Lower lobe of right lung (tissue), 2 donors: Measurements from ENCODE around the gene KCNN3. TPM values are rescaled to one million over a fixed set of nuclear protein-coding genes. Genes with fewer than 3 reads are reported as not detected.

Experiments used
- ATAC-seq, 2 donors: fragments of 200-7000 bp; cut with Tn5 transposase; one replicate each; pipeline ENCODE4 v1.9.1; 2020 to 2022; ENCODE audit warnings: mild to moderate bottlenecking in 2 of 2, moderate library complexity in 2 of 2
- DNase-seq: peaks from one replicate; pipeline ENCODE4 v3.0.0-alpha.2; 2020
- H3K27ac ChIP-seq: fragments of 200-600 bp; one replicate; pipeline ENCODE4 v1.8.0; 2022
- H3K27me3 ChIP-seq: fragments of 200-600 bp; one replicate; pipeline ENCODE4 v1.8.0; 2022; ENCODE audit warnings: low read depth
- H3K36me3 ChIP-seq: fragments of 200-600 bp; one replicate; pipeline ENCODE4 v1.8.0; 2022; ENCODE audit warnings: mild to moderate bottlenecking
- H3K4me1 ChIP-seq: fragments of 200-600 bp; one replicate; pipeline ENCODE4 v1.8.0; 2022
- H3K4me3 ChIP-seq: fragments of 200-600 bp; one replicate; pipeline ENCODE4 v1.8.0; 2022; ENCODE audit warnings: mild to moderate bottlenecking
- H3K9me3 ChIP-seq: fragments of 200-600 bp; one replicate; pipeline ENCODE4 v1.8.0; 2022
- intact Hi-C: fragments of 100-400 bp; cut with DNase I; formaldehyde crosslinking; loops from one replicate; pipeline ENCODE4 v1.11.0; 2022
- total RNA-seq: library from RNA; stranded (reverse); fragmentation: NEBNext Ultra II Directional; extraction: Animal tissue kit (Norgen Biotek cat#: 25700); gene quantifications from one replicate; pipeline ENCODE4 v1.2.1, GENCODE V29; 2021
- TF ChIP-seq, protein P1 (sequence below): fragments of 200-600 bp; IDR thresholded peaks from one replicate; pipeline ENCODE4 v1.8.0; 2022; ENCODE audit warnings: antibody characterized with exemption, mild to moderate bottlenecking
- donor health status: DM: no; HTN: yes; CAD: no; lungs with severe emphysema.

Gene KCNN3
- total RNA-seq, 1 donor from 2014 or later: 4.4 TPM

GRCh38 chr1:154842635-154843034 lies 27.4 kb downstream of the KCNN3 start:
- ATAC-seq (no peak), DNase-seq (no peak)
- TF ChIP-seq, protein P1, sequence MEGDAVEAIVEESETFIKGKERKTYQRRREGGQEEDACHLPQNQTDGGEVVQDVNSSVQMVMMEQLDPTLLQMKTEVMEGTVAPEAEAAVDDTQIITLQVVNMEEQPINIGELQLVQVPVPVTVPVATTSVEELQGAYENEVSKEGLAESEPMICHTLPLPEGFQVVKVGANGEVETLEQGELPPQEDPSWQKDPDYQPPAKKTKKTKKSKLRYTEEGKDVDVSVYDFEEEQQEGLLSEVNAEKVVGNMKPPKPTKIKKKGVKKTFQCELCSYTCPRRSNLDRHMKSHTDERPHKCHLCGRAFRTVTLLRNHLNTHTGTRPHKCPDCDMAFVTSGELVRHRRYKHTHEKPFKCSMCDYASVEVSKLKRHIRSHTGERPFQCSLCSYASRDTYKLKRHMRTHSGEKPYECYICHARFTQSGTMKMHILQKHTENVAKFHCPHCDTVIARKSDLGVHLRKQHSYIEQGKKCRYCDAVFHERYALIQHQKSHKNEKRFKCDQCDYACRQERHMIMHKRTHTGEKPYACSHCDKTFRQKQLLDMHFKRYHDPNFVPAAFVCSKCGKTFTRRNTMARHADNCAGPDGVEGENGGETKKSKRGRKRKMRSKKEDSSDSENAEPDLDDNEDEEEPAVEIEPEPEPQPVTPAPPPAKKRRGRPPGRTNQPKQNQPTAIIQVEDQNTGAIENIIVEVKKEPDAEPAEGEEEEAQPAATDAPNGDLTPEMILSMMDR: no peak
- no peak overlapping the region for H3K4me3 ChIP-seq
- H3K4me1 ChIP-seq: peaks cover 37% of the 10 kb centered on the region
- no peaks in the 10 kb centered on the region for H3K36me3 ChIP-seq
- H3K27me3 ChIP-seq: no peaks in the 10 kb centered on the region
- H3K27ac ChIP-seq: no peak overlapping the region
- H3K9me3 ChIP-seq: no peaks in the 10 kb centered on the region
- intact Hi-C loops: no loop called here

DNA sequence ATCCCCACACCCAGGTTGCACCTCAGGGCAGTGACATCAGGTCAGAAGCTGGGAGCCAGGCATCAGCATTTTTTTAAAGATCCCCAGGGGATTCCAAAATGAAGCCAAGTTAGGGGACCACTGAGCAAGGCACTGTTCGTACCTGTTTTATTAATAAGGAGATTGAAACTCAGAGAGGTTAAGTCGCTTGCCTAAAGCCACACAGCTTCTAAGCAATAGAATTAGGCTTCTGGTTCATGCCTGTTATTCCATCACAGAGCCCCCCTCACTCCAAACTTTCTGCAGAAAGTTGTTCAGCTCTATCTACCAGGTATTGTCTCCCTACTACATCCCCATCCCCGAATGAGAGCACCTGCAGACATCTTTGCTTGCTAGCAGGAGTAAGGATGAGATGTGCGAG lies 28.7 kb downstream of the KCNN3 start:
- Histone ChIP-seq H3K27ac (no peak overlapping the region), H3K9me3 (no peaks in the 10 kb centered on the region), H3K27me3 (no peaks in the 10 kb centered on the region), H3K4me3 (no peak overlapping the region), H3K4me1 (peaks cover 41% of the 10 kb centered on the region), H3K36me3 (no peaks in the 10 kb centered on the region)
- ATAC-seq (no peak), DNase-seq (no peak)
- TF ChIP-seq, protein P1: no peak
- intact Hi-C loops: no loop called here

GRCh38 chr1:154840269-154841176 lies 29.6 kb downstream of the KCNN3 start:
- ATAC-seq (no peak), DNase-seq (no peak)
- TF ChIP-seq, protein P1: no peak
- H3K4me1 ChIP-seq: peaks cover 50% of the 10 kb centered on the region
- no peaks in the 10 kb centered on the region for H3K9me3 ChIP-seq
- H3K27ac ChIP-seq: no peak overlapping the region
- no peaks in the 10 kb centered on the region for H3K36me3 ChIP-seq
- H3K4me3 ChIP-seq: no peak overlapping the region
- no peaks in the 10 kb centered on the region for H3K27me3 ChIP-seq
- intact Hi-C loops: no loop called here

DNA sequence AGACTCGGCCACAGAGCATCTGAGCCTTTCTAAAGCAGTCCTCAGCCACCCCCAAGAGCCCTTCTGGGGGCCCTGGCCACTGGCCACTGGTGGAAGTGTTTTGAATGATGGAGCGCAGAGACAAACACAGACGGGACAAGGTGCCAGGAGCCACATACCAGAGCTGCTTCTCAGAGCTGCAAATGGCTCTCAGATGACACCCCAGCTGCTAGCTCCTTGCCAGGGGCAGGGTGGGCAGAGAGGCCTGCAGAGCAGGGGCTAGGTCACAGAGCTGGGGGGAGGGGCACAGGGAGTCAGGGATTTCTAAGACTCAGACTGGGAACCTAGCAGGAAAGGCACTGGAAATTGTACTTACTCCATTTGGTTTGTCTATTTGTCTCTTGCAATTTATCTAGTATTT lies 30.4 kb downstream of the KCNN3 start:
- H3K4me3 ChIP-seq: no peak overlapping the region
- intact Hi-C loops: no loop called here
- no peak overlapping the region for H3K27ac ChIP-seq
- H3K27me3 ChIP-seq: no peaks in the 10 kb centered on the region
- peaks cover 57% of the 10 kb centered on the region for H3K4me1 ChIP-seq
- ATAC-seq (peak in 1 of 2 donors; percentile 66), DNase-seq (peak; percentile 65)
- H3K9me3 ChIP-seq: no peaks in the 10 kb centered on the region
- no peaks in the 10 kb centered on the region for H3K36me3 ChIP-seq
- TF ChIP-seq, protein P1: no peak

- no peak for ATAC-seq
- no peak for DNase-seq
- Histone ChIP-seq H3K27ac (no peak overlapping the region), H3K4me1 (peaks cover 63% of the 10 kb centered on the region), H3K4me3 (no peak overlapping the region), H3K36me3 (no peaks in the 10 kb centered on the region), H3K27me3 (no peaks in the 10 kb centered on the region), H3K9me3 (no peaks in the 10 kb centered on the region)
- intact Hi-C loops: no loop called here
- TF ChIP-seq, protein P1: no peak
Measured at GRCh38 chr1:154838988-154839387, 31.1 kb downstream of the KCNN3 start.
